Stimulated activated CD8-positive, alpha-beta memory T cell treated with anti-CD3 and anti-CD28 coated beads, Interleukin-15, amount 100 ng/mL, for 4 hours (primary cell): ENCODE measurements around the gene C1orf52.
A peak's percentile ranks its signal among the peaks of the same experiment; 100 is the strongest.

Source experiments
- DNase-seq, 2 donors: peaks; one replicate each; pipeline ENCODE4 v3.0.0-alpha.2; 2020; ENCODE audit warnings: low read depth in 2 of 2

The C1orf52 gene

DNA sequence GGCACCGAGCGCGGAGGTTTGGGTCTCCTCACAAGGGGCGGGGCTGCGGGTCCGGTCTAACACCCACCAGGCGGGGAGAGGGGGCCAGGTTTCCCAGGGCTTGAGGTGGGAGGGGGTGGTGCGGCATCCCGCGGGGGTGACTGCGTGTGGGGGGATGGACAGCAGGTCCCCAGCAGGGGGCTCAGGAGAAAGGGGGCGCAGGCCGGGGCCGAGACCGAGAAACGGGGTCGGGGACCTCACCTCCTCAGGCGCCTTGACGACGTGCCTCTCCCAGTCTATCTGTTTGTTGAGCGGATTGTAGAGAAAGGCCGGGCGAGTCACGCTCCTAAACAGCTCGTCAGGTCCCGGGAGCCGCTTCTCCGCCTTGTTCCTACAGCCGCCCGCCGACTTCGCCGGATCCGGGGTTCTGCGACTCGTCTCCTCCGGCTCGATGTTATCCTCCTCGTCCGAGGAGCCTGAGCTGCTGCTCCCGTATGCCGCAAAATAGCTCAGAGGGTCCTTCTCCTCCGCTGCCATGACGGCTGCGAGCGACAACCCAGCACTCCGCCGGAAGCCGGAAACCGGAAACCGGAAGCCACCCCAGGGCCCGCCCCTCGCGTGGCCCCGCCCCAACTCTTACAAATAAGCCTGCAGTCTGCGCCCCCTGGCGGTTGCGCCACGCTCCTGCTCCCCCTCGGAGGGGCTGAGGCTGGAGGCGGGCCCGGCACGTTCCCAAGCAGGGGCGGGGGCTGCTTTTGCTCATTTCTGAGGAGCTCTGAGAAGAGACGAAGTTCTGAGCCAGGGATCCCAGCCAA, at the start of gene C1orf52:
C1orf52 (minus strand) TSS at position 545 of the 794 bp plus-strand sequence; CDS start at position 516, 29 bp downstream.
- DNase-seq = peak; percentile 83 to 93

DNA sequence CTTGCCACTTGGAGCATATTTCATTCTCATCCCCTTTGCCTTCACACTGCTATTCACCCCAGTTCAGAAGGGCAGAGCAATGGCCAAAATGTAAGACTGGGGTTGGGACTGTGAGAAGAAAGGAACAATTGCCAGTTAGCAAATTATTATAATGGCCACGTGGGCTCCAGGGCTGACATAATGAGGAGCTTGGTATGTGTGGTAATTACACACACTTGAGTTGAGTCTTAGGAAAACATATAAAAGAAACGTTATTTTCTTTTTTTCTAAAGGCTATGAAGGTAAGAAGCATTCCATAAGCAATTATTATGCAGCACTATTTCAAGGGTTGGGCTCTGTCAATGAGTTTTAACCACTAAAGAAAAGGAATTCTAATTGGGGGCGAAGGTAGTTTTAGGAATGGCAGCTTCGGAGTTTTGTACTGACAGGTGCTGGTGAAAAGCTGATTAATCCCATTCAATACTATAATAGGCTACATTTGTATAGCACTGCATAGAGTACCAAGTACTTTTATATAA, 49.4 kb upstream of the C1orf52 start:
- DNase-seq = no peak

- DNase-seq = peak; percentile 31 to 33
These were observed 48.7 kb upstream of the C1orf52 start for GRCh38 chr1:85307987-85308832.

DNA sequence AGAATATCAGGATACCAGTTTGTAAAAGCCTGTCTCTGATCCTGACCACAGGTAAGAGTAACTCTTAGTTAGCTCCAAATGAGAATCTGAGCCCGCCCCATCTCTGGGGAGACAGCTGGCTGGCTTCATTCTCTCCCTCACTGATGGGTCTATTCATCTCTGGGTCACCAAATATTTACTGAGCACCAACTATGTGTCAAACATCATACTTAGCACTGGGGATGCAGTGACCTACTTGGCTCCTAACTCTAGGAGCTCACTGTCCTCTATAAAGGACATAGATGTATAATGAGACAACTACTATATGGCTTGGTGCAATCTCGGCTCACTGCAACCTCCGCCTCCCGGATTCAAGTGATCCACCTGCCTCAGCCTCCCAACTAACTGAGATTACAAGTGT, 46.8 kb upstream of the C1orf52 start:
- no peak for DNase-seq

- no peak for DNase-seq
These were observed 44.1 kb upstream of the C1orf52 start for GRCh38 chr1:85303440-85304162.

DNA sequence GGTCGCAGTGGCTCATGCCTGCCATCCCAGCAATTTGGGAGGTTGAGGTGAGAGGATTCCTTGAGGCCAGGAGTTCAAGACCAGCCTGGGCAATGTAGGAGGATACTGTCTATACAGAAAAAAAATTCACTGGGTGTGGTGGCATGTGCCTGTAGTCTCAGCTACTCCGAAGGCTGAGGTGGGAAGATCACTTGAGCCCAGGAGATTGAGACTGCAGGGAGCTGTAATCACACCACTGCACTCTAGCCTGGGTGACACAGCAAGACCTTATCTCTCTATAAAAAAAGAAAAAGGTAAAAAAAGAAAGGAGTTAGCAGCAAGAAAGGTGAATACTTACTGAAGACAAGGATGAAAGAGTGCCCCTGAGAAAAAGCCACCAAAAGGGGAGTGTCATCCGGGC, 40.7 kb upstream of the C1orf52 start:
- DNase-seq = no peak

GRCh38 chr1:85297855-85298629, 38.6 kb upstream of the C1orf52 start:
- peak; percentile 49 to 66 for DNase-seq

DNA sequence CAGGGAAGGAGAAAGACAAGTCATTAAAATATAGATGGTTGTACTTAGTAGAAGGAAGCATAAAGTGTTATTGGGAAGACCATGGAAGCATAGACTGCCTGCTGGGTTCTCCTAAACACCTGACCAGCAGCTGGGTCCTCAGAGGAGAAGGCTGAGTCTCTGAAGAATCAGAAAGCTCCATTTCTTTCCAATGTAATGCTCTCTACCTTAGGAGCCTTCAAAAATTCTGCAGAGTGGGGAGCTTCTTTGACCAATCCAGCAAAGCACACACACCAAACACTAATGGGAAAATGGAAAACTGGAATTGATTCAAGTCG, 38.0 kb upstream of the C1orf52 start:
- no peak for DNase-seq

GRCh38 chr1:85296980-85297379, 37.5 kb upstream of the C1orf52 start:
- no peak for DNase-seq

GRCh38 chr1:85295654-85296053, 36.2 kb upstream of the C1orf52 start:
- no peak for DNase-seq

DNA sequence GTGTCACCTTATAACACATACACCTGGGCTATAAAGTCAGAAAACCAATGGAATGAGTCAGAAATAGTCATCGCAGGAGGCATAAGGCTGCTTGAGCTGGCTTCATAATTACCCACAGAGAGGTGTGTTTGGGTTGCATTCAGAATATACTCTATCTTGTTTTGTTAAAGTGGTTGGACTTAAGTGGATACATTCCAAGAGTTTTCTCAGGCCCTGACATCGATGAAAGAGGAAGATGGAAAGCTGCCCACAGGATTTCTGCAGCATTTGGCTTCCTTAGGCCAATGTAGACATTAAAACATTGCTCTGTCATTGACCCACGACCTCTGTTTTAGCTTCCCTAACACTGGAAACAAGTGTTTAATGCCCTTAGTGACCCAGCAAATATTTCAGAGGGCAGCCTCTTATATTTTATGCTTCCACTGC, 35.6 kb upstream of the C1orf52 start:
- no peak for DNase-seq

DNA sequence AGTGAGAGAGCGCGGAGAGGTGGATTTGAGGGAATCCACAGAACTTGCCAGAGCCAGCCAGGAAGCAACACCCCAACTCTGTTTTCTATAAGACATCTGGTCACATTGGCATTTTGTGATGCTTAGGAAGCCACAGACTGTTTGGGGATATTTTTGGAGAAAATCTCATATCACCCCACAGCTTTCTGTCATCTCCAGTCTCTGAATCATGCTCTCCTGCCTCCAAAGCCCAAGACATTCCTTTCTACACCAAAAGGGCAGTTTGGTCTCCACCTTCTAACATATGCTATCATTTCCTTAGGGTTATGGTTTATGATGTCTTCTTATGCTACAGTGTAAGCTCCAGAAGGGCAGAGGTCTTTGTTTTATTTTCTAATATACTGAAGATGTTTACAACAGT, 31.4 kb upstream of the C1orf52 start:
- DNase-seq = no peak

DNA sequence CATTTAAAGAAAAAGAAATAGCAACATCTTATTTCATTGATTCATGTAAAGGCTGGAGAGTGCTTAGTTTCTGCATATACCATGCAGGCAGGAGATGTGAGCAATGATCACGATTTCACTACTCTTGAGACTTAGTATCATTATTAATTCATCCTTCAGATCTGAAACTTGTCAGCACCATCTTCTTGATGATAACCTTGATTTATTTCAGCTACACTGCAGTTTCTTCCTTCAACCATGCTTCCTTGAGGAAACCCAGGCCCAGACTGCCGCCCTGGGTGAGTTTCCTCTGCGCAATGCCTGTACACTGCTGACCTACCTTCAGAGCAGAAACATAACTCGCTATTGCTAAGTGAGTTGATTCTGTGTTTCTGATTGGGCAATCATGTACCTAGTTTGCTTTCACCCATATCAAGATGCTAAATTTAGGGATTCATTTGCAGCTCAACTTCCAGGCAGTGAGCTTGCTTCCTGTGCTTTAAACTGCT, 30.4 kb upstream of the C1orf52 start:
- DNase-seq = no peak

DNA sequence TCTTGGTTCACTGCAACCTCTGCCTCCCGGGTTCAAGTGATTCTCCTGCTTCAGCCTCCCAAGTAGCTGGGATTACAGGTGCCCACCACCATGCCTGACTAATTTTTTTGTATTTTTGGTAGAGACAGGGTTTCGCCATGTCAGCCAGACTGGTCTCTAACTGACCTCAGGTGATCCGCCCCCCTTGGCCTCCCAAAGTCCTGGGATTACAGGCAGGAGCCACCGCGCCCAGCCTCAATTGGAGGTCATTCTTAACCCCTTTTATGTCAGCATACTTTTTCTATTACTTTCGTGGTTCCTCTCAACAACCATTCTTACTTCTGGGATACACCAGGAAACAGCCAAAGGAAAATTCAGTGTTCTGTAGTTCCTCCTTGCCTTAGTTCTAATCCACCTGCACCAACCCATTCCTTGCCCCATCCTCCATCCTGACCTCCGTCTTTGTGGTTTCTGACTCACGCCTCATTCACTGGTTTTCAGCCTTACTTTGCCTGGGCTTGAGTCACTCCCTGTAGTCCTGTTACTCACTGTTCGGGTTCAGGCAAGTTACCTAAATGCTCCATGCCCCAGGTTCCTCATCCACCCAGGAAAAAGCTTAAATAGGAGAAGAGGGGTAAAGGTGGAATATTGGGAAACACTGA, 29.9 kb upstream of the C1orf52 start:
- no peak for DNase-seq

GRCh38 chr1:85284202-85284601, 24.7 kb upstream of the C1orf52 start:
- no peak for DNase-seq

DNA sequence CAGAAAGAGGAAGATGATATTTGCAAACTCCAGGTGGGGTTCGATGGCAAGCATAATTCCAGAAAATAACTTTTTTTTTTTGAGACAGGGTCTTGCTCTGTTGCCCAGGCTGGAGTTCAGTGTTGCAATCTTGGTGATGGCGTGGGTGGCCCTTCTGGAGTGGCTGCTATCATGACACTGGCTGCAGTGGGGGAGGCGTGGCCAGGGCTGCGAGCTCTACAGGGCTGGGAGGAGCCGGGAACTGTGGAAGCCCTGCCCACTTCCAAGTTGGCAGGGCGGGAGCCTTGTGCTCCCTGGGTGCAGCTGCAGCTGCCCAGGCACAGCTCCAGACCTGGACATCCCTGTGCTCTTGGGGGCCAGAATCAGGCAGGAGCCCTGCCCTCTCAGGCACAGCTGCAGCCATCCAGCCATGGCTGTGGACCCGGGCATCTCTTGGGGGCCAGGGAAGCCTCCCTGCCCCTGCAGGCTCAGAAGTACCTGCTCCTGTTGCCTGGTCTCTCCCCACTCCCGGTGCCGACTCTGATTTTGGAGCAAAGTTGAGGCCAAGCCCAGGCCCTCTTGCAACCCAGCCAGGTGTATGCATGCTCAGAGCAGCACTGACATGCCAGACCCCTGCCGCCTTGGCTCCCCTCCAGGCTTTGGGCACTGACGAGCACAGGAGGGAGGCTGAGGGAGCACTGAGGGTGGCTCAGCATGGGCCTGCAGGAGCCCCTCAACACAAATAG, 24.2 kb upstream of the C1orf52 start:
- DNase-seq = no peak

GRCh38 chr1:85282424-85282823, 23.0 kb upstream of the C1orf52 start:
- no peak for DNase-seq

DNA sequence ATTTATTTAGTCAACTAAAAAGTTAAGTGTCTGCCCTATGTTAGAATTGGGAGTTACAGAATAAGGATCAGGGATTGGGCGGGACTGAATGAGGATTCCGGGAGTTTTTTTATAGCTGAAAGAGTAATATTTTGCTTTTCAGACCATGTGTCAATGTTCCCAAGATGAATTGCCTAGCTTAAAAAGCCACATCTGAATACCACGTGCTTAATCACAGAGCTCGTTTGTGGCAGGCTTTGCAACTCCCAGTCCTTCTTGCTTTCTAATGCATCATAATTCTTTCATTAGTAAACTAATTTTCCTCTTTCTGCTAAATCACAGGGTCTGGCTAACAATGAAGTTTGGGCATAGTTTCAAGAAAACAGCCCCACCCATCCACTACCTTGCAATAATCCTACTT, 21.2 kb upstream of the C1orf52 start:
- DNase-seq = no peak

GRCh38 chr1:85279458-85280080, 20.1 kb upstream of the C1orf52 start:
- DNase-seq = no peak
